ENCODE results near the gene HDAC4.

The HDAC4 gene

DNA sequence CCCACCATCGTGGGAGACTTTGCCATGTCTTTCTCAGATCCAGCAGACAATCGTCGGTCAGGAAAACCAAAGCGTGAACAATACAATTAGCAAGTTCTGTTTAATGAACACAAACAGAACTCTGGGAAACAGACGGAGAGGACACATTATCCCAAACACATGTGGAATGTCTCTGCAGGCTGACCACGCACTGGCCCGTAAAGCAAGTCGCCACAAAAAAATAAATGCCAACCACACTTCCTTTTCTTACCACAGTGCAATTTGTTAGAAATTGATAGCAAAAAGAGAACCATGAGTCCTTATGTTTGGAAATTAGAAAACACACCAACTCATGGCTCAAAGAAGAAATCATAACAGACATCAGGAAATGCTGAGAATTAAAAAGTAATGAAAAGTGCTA, 342.1 kb downstream of the HDAC4 start:
- Histone ChIP-seq H3K4me2 (ENCODE audit: low read depth, low read length, poor library complexity, severe bottlenecking) (peak overlapping the region; percentile 37), H2AFZ (ENCODE audit: low read length) (no peak overlapping the region), H3F3A (ENCODE audit: low read depth) (peaks cover 3% of the 10 kb centered on the region; the same call in 1 of the 2 replicates), H3K4me1 (ENCODE audit: insufficient read depth, low read length, poor library complexity, severe bottlenecking) (peaks cover 19% of the 10 kb centered on the region), H3K36me3 (ENCODE audit: insufficient read depth, low read length) (no peaks in the 10 kb centered on the region; the same call in 1 of the 2 replicates), H3K9me3 (ENCODE audit: insufficient read depth, low read depth, low read length) (no peaks in the 10 kb centered on the region), H3K9me2 (replicated peaks; ENCODE audit: low read depth, low read length) (no peaks in the 10 kb centered on the region), H3K27me3 (ENCODE audit: insufficient read depth, low read length, poor library complexity, severe bottlenecking) (no peaks in the 10 kb centered on the region), H3K9ac (ENCODE audit: low read depth, low read length, poor library complexity, severe bottlenecking) (no peak overlapping the region), H4K20me1 (ENCODE audit: insufficient read depth, low read length, poor library complexity, severe bottlenecking) (no peaks in the 10 kb centered on the region), H3K79me2 (ENCODE audit: insufficient read depth, low read length) (no peaks in the 10 kb centered on the region), H3K4me3 (ENCODE audit: low read length, poor library complexity, severe bottlenecking) (no peak overlapping the region)
- TF ChIP-seq EZH2phosphoT487 (IDR thresholded peaks at IDR 0.05; ENCODE audit: borderline replicate concordance), result no peak
- TF ChIP-seq, protein P1, sequence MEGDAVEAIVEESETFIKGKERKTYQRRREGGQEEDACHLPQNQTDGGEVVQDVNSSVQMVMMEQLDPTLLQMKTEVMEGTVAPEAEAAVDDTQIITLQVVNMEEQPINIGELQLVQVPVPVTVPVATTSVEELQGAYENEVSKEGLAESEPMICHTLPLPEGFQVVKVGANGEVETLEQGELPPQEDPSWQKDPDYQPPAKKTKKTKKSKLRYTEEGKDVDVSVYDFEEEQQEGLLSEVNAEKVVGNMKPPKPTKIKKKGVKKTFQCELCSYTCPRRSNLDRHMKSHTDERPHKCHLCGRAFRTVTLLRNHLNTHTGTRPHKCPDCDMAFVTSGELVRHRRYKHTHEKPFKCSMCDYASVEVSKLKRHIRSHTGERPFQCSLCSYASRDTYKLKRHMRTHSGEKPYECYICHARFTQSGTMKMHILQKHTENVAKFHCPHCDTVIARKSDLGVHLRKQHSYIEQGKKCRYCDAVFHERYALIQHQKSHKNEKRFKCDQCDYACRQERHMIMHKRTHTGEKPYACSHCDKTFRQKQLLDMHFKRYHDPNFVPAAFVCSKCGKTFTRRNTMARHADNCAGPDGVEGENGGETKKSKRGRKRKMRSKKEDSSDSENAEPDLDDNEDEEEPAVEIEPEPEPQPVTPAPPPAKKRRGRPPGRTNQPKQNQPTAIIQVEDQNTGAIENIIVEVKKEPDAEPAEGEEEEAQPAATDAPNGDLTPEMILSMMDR (conservative IDR thresholded peaks at IDR 0.05; ENCODE audit: low read length), result no peak

DNA sequence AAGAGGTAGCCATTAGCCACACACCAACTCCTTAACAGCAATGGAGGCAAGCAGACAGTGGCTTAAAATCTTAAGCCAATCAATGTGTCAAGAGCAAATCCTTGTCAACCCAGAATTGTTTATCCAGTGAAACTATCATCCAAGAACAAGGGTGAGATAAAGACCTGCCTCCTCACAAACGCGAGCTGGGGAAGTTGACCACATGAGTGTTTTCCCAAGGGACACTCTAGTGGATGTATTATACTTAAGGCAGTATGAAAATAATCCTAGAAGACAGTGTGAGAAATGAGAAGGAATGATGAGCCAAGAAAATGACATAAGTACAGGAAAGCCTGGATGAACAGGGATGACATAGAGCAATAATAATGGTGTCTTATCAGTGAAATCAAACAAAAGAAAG, 343.3 kb downstream of the HDAC4 start:
- Histone ChIP-seq H3K36me3 (ENCODE audit: insufficient read depth, low read length) (peaks cover 9% of the 10 kb centered on the region; the same call in 1 of the 2 replicates), H3F3A (ENCODE audit: low read depth) (peaks cover 3% of the 10 kb centered on the region; the same call in 1 of the 2 replicates), H3K4me2 (ENCODE audit: low read depth, low read length, poor library complexity, severe bottlenecking) (no peak overlapping the region), H3K9me2 (replicated peaks; ENCODE audit: low read depth, low read length) (no peaks in the 10 kb centered on the region), H3K4me1 (ENCODE audit: insufficient read depth, low read length, poor library complexity, severe bottlenecking) (peaks cover 19% of the 10 kb centered on the region), H2AFZ (ENCODE audit: low read length) (no peak overlapping the region), H3K27me3 (ENCODE audit: insufficient read depth, low read length, poor library complexity, severe bottlenecking) (no peaks in the 10 kb centered on the region), H3K79me2 (ENCODE audit: insufficient read depth, low read length) (no peaks in the 10 kb centered on the region), H3K9me3 (ENCODE audit: insufficient read depth, low read depth, low read length) (no peaks in the 10 kb centered on the region), H3K9ac (ENCODE audit: low read depth, low read length, poor library complexity, severe bottlenecking) (no peak overlapping the region), H3K4me3 (ENCODE audit: low read length, poor library complexity, severe bottlenecking) (no peak overlapping the region), H4K20me1 (ENCODE audit: insufficient read depth, low read length, poor library complexity, severe bottlenecking) (no peaks in the 10 kb centered on the region)
- TF ChIP-seq, protein P1 (conservative IDR thresholded peaks at IDR 0.05; ENCODE audit: low read length), result no peak
- TF ChIP-seq EZH2phosphoT487 (IDR thresholded peaks at IDR 0.05; ENCODE audit: borderline replicate concordance), result no peak

- H2AFZ ChIP-seq (ENCODE audit: low read length), result no peak overlapping the region
- no peak overlapping the region for H3K4me3 ChIP-seq (ENCODE audit: low read length, poor library complexity, severe bottlenecking)
- no peak overlapping the region for H3K9ac ChIP-seq (ENCODE audit: low read depth, low read length, poor library complexity, severe bottlenecking)
- no peaks in the 10 kb centered on the region for H3K9me3 ChIP-seq (ENCODE audit: insufficient read depth, low read depth, low read length)
- no peaks in the 10 kb centered on the region for H3K27me3 ChIP-seq (ENCODE audit: insufficient read depth, low read length, poor library complexity, severe bottlenecking)
- TF ChIP-seq, protein P1 (conservative IDR thresholded peaks at IDR 0.05; ENCODE audit: low read length), result no peak
- no peak for TF ChIP-seq EZH2phosphoT487 (IDR thresholded peaks at IDR 0.05; ENCODE audit: borderline replicate concordance)
- peaks cover 19% of the 10 kb centered on the region for H3K4me1 ChIP-seq (ENCODE audit: insufficient read depth, low read length, poor library complexity, severe bottlenecking)
- H3K9me2 ChIP-seq (replicated peaks; ENCODE audit: low read depth, low read length), result no peaks in the 10 kb centered on the region
- H4K20me1 ChIP-seq (ENCODE audit: insufficient read depth, low read length, poor library complexity, severe bottlenecking), result no peaks in the 10 kb centered on the region
- no peaks in the 10 kb centered on the region for H3K79me2 ChIP-seq (ENCODE audit: insufficient read depth, low read length)
- H3K4me2 ChIP-seq (ENCODE audit: low read depth, low read length, poor library complexity, severe bottlenecking), result no peak overlapping the region
- H3K36me3 ChIP-seq (ENCODE audit: insufficient read depth, low read length), result peaks cover 13% of the 10 kb centered on the region; the same call in 1 of the 2 replicates
- peaks cover 3% of the 10 kb centered on the region; the same call in 1 of the 2 replicates for H3F3A ChIP-seq (ENCODE audit: low read depth)
Observed at GRCh38 chr2:239056611-239057010, 344.2 kb downstream of the HDAC4 start.

Data from Loucy (cell line).